VCaP (cell line): ENCODE results near the gene ENC1.
A peak's percentile ranks its signal among the peaks of the same experiment; 100 is the strongest.

Source experiments
- H3K27ac ChIP-seq: fragments of 450-650 bp; 2 replicates; pipeline ENCODE4 v1.5.1; 2017
- TF ChIP-seq, protein P1 (sequence below): fragments of 450-650 bp; conservative IDR thresholded peaks from 2 replicates; pipeline ENCODE4 v1.5.1; 2017; ENCODE audit warnings: mild to moderate bottlenecking, moderate library complexity

ENC1 gene

DNA sequence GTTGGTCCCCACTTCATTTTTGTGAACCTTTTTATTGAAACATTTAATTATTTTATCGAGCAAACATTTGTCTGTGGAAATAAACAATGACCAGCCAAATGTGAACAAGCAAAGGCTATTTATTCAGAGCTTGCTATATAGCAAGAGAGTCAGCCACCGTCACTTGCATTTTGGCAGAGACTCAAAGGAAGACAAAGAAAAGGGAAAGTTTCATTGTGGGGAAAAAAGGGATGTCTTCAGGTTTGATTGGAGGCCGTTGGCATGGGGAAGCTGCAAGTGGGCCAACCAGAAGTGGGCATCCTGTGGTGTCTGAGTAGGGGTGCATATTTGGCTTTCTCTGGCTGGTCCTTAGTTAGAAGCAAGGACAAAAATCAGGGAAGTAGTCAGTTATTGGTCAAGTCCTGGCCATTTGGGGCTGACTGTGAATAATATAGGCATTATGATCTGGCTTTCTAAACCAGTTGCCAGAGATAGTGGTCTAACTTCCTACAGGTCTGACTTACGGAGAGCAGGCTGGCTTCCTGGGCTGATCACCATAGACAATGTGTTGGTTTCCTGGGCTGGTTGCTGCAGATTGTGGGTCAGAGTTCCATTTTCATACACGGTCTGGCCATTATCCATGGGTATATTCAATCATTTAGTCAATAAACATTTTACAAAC lies 16.6 kb downstream of the ENC1 start:
- TF ChIP-seq, protein P1, sequence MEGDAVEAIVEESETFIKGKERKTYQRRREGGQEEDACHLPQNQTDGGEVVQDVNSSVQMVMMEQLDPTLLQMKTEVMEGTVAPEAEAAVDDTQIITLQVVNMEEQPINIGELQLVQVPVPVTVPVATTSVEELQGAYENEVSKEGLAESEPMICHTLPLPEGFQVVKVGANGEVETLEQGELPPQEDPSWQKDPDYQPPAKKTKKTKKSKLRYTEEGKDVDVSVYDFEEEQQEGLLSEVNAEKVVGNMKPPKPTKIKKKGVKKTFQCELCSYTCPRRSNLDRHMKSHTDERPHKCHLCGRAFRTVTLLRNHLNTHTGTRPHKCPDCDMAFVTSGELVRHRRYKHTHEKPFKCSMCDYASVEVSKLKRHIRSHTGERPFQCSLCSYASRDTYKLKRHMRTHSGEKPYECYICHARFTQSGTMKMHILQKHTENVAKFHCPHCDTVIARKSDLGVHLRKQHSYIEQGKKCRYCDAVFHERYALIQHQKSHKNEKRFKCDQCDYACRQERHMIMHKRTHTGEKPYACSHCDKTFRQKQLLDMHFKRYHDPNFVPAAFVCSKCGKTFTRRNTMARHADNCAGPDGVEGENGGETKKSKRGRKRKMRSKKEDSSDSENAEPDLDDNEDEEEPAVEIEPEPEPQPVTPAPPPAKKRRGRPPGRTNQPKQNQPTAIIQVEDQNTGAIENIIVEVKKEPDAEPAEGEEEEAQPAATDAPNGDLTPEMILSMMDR = no peak
- peak overlapping the region; percentile 41; the same call in 1 of the 2 replicates for H3K27ac ChIP-seq

DNA sequence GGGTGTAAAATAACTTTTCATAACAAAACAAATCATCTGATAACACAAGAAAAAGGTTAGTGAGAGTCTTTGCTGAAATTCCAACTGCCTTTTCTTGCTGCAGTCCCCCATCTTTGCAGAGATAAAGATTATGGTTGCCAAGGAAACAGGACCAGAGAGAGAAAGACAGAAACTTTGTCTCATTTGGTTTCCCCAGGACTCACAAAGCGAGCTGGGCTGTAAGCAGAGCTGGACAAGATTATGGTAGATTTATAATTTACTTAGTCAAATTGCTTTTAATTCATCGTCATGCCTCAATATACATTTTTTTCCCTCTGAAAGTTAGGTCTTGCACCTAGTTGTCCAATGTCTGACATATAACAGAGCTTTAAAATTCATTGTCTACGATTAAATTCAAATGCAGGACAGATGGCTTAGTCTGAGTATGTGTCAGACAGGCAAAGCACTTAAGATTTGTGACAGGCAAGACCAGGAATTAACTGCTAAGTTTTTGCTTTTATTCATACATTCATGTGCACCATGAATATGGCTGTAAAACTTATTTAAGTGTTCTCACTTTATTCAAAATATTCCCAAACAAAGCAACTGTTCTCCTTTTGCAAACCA lies 17.4 kb downstream of the ENC1 start:
- TF ChIP-seq, protein P1 = no peak
- H3K27ac ChIP-seq = peak overlapping the region; percentile 41; the same call in 1 of the 2 replicates

DNA sequence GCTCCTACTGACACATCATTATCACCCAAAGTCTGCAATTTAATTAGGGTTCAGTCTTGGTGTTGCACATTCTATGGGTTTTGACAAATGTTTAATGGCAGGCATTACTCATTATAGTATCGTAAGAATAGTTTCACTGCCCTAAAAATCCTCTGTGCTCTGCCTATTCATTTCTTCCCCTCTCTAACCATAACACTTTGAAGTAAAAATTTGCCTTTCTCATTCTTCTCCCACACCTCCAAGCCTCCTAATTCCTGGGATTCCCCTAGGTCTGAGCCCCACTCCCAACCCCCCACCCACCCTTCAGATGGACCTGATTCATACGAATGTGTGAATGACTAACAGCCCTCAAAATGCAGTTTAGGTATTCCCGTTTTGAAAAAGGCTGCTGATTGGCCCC lies 18.4 kb downstream of the ENC1 start:
- H3K27ac ChIP-seq = no peak overlapping the region
- TF ChIP-seq, protein P1 = no peak

DNA sequence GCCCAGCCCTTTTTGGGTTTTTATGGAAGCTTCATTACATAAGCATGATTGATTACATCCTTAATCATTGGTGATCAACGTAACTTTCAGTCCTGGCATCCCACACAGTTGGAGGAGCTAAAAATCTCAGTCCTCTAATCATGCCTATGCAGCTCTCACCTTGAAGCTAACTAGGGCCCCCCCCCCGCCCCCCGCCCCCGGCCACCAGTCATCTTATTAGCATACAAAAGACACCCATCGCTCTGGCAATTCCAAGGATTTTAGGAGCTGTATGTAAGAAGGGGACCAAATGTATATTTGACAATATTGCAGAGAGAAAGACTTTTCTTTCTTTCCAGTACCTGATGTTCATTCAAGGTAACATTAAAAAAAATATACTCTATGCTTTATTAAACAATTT lies 19.0 kb downstream of the ENC1 start:
- H3K27ac ChIP-seq = no peak overlapping the region
- TF ChIP-seq, protein P1 = no peak

DNA sequence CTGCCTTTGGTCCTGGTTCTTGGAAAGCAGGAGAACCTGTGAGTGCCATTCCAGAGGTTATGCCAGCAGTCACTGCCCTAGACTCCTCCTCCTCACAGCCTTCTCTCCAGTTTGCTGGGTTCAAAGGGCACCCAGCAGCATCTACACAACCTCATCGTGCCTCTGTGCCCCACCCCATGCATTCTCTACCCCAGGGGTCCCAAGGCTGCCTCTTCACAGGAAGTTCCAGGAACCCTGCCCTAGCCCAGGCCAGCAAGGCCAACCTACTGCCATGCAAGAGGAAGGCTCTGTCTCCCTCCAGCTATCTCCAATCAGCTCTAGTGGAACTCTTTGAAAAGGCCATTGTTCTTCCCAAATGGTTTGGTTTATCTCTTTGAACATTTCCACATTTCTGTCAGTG lies 21.2 kb downstream of the ENC1 start:
- TF ChIP-seq, protein P1 = no peak
- H3K27ac ChIP-seq = no peak overlapping the region

DNA sequence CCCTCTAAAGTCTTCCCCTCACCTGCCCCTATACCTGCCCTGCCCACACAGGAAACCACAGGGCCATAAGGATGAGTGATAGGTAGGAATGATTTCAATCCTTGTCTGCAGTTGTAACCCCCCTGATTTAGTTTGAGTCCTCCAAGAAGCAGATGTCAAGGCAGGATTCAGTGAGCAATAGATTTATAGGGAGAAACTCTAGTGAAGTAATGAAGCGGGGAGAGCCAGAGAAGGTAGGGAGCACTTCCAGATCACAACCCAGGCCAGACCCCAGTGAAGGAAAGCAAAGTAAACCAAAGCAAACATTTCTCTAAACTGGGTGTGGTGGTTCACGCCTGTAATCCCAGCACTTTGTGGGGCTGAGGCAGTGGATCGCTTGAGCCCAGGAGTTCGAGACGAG lies 22.4 kb downstream of the ENC1 start:
- no peak overlapping the region for H3K27ac ChIP-seq

DNA sequence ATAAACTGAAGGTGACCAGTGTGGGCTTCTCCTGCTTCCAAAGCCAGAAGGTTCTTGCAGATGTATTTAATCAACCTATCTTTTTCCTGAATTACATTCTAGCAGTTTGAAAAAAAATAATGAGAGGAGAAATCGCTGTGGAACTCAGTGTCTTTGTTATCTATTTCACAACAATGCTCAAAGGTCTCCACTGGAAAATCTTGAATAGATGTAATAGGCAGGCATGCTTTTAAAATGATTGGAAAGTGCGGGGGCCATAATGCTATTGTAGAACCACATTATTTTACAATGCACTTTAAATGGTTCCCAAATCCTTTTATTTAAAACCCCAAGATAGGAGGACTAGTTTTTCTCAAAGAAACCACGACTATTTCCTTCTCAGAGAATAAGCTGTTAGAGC lies 23.3 kb downstream of the ENC1 start:
- TF ChIP-seq, protein P1 = no peak
- no peak overlapping the region for H3K27ac ChIP-seq

More for the DNA sequence above, 22.4 kb downstream of the ENC1 start:
- TF ChIP-seq, protein P1 = no peak
